DOHH2 (cell line): ENCODE data around the gene GPN1.

Experiments used
- H3F3A ChIP-seq: fragments of 200-600 bp; sonication (generic), shearing (Covaris generic); 2 replicates; pipeline ENCODE4 v1.6.0; 2016; ENCODE audit warnings: antibody characterized with exemption, mild to moderate bottlenecking; ENCODE audit not compliant: control insufficient read depth, insufficient read depth
- H3K27ac ChIP-seq: fragments of 200-600 bp; sonication (generic); 2 replicates; pipeline ENCODE4 v1.5.1; 2014; ENCODE audit warnings: low read depth, mild to moderate bottlenecking, low read length, moderate library complexity
- H3K27me3 ChIP-seq: fragments of 200-600 bp; sonication (generic); 2 replicates; pipeline ENCODE4 v1.6.1; 2014; ENCODE audit warnings: mild to moderate bottlenecking, low read length, mixed read lengths; ENCODE audit not compliant: control insufficient read depth
- H3K36me3 ChIP-seq: fragments of 200-600 bp; sonication (generic); 2 replicates; pipeline ENCODE4 v1.6.1; 2014; ENCODE audit warnings: mild to moderate bottlenecking, low read length, moderate library complexity, mixed read lengths; ENCODE audit not compliant: control insufficient read depth
- H3K4me1 ChIP-seq: fragments of 200-600 bp; sonication (generic); 2 replicates; pipeline ENCODE4 v1.6.1; 2014; ENCODE audit warnings: mild to moderate bottlenecking, low read length, mixed read lengths; ENCODE audit not compliant: control insufficient read depth
- H3K4me2 ChIP-seq: fragments of 200-600 bp; sonication (generic); 2 replicates; pipeline ENCODE4 v1.6.0; 2014; ENCODE audit warnings: mild to moderate bottlenecking, low read length, moderate library complexity
- H3K4me3 ChIP-seq: fragments of 200-600 bp; sonication (generic); 2 replicates; pipeline ENCODE4 v1.5.1; 2014; ENCODE audit warnings: mild to moderate bottlenecking, low read length, mixed read lengths
- H3K79me2 ChIP-seq: fragments of 200-600 bp; sonication (generic); 2 replicates; pipeline ENCODE4 v1.6.1; 2014; ENCODE audit warnings: mild to moderate bottlenecking, low read length, mixed read lengths; ENCODE audit not compliant: control insufficient read depth
- H3K9me2 ChIP-seq: fragments of 200-600 bp; sonication (generic); replicated peaks from 2 replicates; pipeline ENCODE4 v1.6.1; 2014; ENCODE audit warnings: mild to moderate bottlenecking, low read length, mixed read lengths; ENCODE audit not compliant: control insufficient read depth
- H3K9me3 ChIP-seq: fragments of 200-600 bp; sonication (generic); 2 replicates; pipeline ENCODE4 v1.6.1; 2014; ENCODE audit warnings: antibody characterized with exemption, low read length, mixed read lengths; ENCODE audit not compliant: control insufficient read depth, insufficient read depth
- H4K20me1 ChIP-seq: fragments of 200-600 bp; sonication (generic); 2 replicates; pipeline ENCODE4 v1.6.0; 2014; ENCODE audit warnings: low read depth, mild to moderate bottlenecking, antibody characterized with exemption, low read length, moderate library complexity; ENCODE audit not compliant: control insufficient read depth, insufficient read depth
- CTCF ChIP-seq: fragments of 200-600 bp; sonication (generic); IDR thresholded peaks from one replicate; pipeline ENCODE4 v1.5.1; 2014; ENCODE audit warnings: antibody characterized with exemption, mild to moderate bottlenecking, low read depth, low read length; ENCODE audit not compliant: poor library complexity, severe bottlenecking
- EZH2phosphoT487 ChIP-seq: fragments of 200-600 bp; sonication (generic); IDR thresholded peaks from 2 replicates; pipeline ENCODE4 v1.6.1; 2017; ENCODE audit warnings: borderline replicate concordance, mild to moderate bottlenecking, antibody characterized with exemption, low read length, moderate library complexity, mixed read lengths

Gene GPN1

DNA sequence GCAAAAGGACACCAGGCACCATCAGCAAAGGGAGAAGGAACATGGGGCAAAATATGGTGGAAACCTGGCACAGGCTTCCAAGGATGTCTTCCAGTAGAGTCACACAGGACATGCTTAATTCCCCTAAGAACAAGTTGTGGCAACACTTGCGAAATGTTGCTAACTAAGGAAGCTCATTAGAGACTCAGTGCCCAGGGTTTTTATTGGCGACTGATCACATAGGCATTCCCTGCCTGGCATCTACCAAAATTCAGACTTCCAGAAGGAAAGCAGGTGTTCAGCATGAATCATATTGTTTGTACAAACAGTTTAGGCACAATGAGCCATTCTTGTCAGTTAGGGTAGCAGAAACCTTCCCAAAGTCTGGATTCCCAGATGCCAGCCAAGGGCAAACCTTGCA lies 60.6 kb downstream of the GPN1 start:
- H3F3A ChIP-seq = no peaks in the 10 kb centered on the region
- TF ChIP-seq CTCF (no peak), EZH2phosphoT487 (no peak)
- no peak overlapping the region for H3K4me3 ChIP-seq
- no peaks in the 10 kb centered on the region for H3K79me2 ChIP-seq
- no peaks in the 10 kb centered on the region for H3K9me2 ChIP-seq
- no peaks in the 10 kb centered on the region for H3K4me1 ChIP-seq
- no peak overlapping the region for H3K4me2 ChIP-seq
- no peaks in the 10 kb centered on the region for H4K20me1 ChIP-seq
- no peak overlapping the region for H3K27ac ChIP-seq
- H3K36me3 ChIP-seq = peaks cover 31% of the 10 kb centered on the region
- no peaks in the 10 kb centered on the region for H3K9me3 ChIP-seq
- H3K27me3 ChIP-seq = no peaks in the 10 kb centered on the region

GRCh38 chr2:27690052-27690451 lies 61.2 kb downstream of the GPN1 start:
- H3K36me3 ChIP-seq = peaks cover 25% of the 10 kb centered on the region

DNA sequence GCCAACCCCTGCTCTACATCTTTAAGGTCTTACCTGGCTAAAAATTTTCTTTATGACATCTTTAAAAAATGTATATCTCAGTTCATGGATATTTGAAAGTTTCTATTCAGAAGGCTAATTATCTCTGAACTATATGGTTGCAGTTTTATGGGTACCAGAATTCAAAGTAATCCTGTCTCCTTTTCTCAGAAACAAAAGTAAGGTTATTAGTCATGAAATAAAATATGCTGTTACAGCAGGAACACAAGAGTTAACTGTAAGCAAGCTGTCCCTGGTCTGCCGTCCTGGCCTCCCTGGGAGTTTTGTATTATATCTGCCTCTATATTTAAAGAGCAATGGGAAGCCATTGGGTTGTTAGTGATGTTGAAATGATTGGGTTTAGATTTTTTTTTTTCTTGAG lies 68.8 kb downstream of the GPN1 start:
- Histone ChIP-seq H3K36me3 (peaks cover 10% of the 10 kb centered on the region; the same call in 1 of the 2 replicates), H3K4me2 (no peak overlapping the region), H3K4me3 (no peak overlapping the region), H3K4me1 (no peaks in the 10 kb centered on the region), H3K79me2 (no peaks in the 10 kb centered on the region), H3K27me3 (no peaks in the 10 kb centered on the region), H3F3A (no peaks in the 10 kb centered on the region), H3K9me3 (no peaks in the 10 kb centered on the region), H3K27ac (no peak overlapping the region), H3K9me2 (no peaks in the 10 kb centered on the region), H4K20me1 (no peaks in the 10 kb centered on the region)
- TF ChIP-seq EZH2phosphoT487 (no peak), CTCF (no peak)

More at GRCh38 chr2:27690052-27690451, 61.2 kb downstream of the GPN1 start:
- TF ChIP-seq CTCF (no peak), EZH2phosphoT487 (no peak)
- Histone ChIP-seq H4K20me1 (no peaks in the 10 kb centered on the region), H3K4me1 (no peaks in the 10 kb centered on the region), H3K9me2 (no peaks in the 10 kb centered on the region), H3K79me2 (no peaks in the 10 kb centered on the region), H3K4me2 (no peak overlapping the region), H3K9me3 (no peaks in the 10 kb centered on the region), H3K4me3 (no peak overlapping the region), H3K27ac (no peak overlapping the region), H3F3A (no peaks in the 10 kb centered on the region), H3K27me3 (no peaks in the 10 kb centered on the region)
